GM19397 (cell line): ENCODE results near the gene TMEM132E.

Source experiments
- ATAC-seq: cut with Tn5 transposase; IDR thresholded peaks from one replicate; pipeline ENCODE4 v1.9.1; 2021; ENCODE audit warnings: mild to moderate bottlenecking, moderate library complexity; ENCODE audit not compliant: unreplicated experiment

Gene TMEM132E

GRCh38 chr17:34598161-34598776 lies 18.9 kb downstream of the TMEM132E start:
- ATAC-seq = no peak

DNA sequence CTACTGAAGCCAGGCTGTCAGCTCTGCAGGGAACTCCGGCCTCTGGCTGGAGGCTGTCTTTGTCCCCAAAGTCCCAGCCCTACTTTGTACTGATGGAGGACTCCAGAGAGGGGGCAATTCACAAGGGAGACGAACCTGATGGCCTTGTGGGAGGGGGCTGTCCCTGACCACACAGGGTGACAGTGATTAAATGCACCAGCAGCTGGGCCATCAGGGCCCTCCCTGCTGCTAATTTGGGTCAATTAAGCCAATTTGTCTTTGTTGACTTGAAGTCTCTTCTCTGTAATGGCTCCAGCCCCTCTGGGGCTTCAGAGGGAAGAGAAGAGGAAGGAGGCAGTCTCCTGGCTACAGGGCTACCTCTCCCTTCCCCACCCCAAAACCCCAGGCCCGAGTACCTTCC lies 22.0 kb downstream of the TMEM132E start:
- no peak for ATAC-seq

GRCh38 chr17:34603974-34604373 lies 24.6 kb downstream of the TMEM132E start:
- no peak for ATAC-seq

DNA sequence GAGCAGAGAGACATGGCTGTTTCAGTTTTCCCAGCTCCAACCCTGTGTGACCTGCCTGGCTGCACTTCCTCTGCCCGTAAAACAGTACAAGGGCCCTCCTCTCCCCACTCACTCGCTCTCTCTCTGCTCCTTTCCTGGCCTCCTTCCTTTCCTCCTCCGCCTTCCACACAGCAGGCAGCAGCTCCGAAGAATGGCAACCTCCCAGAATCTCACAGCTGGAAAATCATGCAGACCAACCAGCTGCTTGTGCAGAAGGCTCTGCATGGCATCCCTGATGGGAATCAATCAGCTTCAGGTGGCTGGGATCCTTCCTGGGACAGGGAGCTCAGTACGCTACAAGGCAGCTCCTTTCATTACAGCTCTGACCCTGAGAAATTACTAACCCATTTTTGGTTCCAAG lies 27.4 kb downstream of the TMEM132E start:
- ATAC-seq = no peak

- ATAC-seq = no peak
Observed at GRCh38 chr17:34607917-34608316, 28.5 kb downstream of the TMEM132E start.

GRCh38 chr17:34609210-34609609 lies 29.8 kb downstream of the TMEM132E start:
- no peak for ATAC-seq

GRCh38 chr17:34610039-34610438 lies 30.7 kb downstream of the TMEM132E start:
- ATAC-seq = no peak

- no peak for ATAC-seq
Observed at GRCh38 chr17:34610506-34610905, 31.1 kb downstream of the TMEM132E start.

DNA sequence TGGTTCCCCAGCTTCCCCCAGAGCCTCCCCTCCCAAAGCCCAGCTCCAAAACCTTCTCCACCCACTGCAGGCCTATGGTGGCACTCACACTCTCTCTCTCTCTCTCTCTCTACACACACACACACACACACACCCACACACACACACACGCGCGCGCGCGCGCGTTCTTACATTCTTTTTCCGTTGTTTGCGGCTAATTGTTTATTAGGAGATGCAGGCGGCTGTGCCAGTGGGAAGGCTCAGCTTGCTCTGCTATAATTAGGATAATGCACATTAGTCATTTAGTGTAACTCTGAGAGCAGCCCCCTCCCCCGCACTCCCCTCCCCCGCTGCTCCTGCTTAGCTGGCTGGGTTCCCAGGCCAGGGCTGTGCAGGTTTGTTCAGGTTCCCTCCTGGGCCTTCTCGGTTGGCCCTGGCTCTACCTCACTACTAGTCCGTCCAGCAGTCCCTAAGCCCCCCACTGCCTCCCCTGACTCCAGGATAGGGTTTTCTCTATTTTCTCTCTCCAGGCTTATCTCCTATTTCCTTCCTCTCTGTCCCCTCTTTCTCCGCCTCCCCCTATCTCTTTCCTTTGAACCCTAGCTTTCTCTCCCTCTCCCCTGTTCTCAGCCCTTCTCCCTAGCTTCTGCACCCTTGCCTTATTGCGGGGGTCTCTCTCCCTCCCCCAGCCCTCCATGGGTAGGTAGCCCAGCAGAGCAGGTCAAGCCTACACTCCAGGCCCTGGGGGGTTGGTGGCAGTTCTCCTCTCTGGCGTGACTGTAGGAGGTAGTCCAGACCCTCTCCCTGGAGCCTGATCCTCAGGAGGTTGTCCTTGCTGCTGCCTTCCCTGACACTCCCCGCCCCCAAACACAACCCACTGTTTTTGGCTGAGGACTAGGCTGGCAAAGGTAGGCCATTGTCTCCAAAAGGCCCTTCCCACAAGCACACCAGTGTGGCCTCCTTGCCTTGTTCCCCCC lies 34.0 kb downstream of the TMEM132E start:
- ATAC-seq = no peak

DNA sequence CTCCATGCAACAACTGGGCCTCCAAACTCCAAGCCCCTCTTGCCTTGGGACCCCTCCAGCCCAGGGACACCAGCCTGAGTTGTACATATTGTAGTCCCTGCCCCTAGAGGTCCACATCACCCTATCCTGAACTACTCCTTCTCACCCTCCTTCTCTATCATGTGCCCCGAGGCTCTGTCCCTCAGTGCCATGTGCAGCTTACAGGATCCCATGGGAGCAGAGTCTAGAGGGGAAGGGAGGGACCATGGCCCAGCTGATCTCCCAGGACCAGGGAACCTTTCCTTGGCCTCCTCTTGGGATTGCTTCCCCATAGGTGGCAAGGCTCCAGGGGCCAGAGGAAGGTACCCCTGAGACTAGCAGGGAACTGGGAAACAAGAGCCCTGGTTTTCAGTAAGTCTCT lies 35.3 kb downstream of the TMEM132E start:
- no peak for ATAC-seq

GRCh38 chr17:34615326-34615725 lies 35.9 kb downstream of the TMEM132E start:
- no peak for ATAC-seq

- ATAC-seq = no peak
Observed at GRCh38 chr17:34616148-34616547, 36.8 kb downstream of the TMEM132E start.

DNA sequence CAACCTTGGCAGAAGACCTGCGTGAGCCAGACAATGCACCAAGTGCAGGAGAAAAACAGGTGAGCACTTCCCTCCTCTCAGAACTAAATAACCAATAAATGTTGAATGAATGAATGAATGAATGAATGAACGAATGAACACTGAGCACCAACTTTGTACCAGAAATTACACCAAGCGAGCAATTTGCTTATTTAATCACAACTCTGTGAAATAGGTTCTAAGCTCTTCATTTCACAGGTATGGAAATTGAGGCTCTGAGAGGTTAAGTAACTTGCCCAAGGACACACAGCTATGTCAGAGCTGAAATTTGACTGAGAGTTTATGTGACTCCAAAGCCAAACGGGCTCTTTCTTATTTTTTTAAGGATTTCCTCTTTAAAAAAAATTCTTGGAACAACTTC lies 38.0 kb downstream of the TMEM132E start:
- ATAC-seq = no peak

DNA sequence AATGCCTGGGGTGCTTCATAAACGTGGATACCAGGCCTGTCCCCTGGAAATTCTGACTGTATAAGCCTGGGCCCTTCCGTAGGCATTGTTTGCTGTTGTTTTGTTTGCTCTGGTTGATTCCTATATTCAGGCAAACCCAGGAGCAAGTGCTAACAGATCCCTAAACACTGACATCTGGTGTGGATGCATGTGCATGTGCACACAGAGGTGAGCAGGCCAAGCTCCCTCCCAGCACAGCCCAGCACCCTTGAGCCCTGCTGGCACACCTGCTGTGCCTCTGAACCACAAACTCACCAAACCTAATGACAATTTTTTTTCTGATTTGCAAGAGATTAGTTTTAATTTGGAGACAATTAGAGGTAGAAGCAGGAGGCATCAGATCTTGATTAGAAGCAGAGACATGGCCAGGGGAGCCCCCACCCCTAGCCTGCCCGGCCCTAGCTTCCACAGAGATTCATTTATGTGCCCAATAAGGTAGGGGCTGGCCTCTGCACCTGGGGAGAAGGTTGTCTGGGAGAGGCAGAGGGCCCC lies 40.4 kb downstream of the TMEM132E start:
- ATAC-seq = no peak

GRCh38 chr17:34620458-34620857 lies 41.1 kb downstream of the TMEM132E start:
- ATAC-seq = no peak

DNA sequence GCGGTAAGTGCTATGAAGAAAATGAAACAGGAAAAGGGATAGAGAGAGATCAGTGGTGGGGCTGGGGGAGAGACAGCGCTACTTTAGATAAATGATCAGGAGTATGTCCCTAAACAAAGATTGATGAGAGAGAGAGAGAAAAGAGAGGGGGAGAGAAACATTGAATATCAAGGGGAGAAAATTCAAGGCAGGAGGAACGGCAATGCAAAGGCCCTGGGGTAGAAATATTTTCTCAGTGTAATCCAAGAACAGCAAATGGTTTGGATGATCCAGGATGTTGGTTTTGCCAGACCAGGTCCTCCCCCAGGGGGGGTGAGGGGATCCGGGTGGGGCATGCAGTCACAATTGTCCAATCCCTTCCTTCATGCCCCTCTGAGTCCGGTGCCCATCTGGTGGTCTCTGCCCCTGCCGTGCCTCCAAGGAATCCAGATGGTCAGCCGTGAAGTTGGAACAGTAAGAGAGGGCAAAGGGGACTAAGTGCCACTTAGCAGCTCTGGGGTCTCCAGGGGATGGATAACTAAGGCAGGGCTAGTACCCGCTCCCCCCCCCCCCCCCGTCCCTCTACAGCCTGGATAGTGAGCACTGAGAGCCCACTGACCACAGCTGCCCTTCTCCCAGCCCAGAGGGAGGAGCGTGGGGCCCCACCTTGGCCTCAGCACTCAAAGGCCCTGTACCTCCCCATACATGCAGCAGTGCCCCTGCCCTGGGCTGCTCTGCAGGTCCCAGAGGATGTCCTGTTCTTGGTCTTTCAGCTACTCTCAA lies 43.7 kb downstream of the TMEM132E start:
- no peak for ATAC-seq

DNA sequence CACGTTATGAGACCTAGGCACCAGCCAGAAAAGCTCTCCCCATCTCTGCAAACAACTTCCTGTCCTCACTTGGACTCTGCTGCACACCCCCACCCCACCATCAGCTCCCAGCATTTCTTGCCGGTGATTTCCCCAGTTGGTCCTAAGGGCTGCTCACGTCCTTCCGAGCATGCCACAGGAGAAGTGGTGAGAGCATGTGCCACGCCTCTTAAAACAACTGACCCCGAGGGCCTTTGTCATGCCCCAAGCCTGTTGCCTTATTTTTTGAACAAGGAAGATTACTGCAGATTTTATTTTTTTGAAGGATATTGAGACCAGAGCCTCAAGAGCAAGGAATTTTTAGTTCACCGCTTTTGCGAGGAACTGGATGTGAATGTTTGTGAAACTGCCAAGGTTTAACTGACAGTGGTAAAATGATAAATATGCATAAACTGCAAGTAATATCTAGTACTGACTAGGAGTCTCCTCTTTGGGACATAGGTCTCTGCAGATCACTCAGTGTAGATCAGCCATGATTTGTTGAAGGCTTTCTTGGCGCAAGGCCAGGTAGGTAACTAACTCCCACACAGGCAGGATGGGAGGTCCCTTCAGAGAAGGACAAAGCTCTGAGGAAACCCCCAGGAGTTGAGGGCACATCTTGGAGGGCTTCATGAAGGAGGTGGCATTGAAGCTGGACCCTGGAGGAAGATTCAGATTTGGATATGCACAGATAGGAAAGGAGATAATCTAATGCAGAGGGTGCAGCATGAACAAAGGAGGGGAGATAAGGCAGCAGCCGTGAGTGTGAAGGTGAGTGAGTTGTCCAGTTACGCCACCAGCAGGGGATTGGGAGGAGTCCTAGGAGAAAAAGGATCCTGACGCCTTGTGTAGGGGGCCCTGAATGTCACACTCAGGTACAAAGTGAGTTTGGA lies 44.7 kb downstream of the TMEM132E start:
- no peak for ATAC-seq

- no peak for ATAC-seq
Observed at GRCh38 chr17:34624767-34625383, 45.5 kb downstream of the TMEM132E start.

GRCh38 chr17:34626121-34626681 lies 46.8 kb downstream of the TMEM132E start:
- ATAC-seq = no peak
